Cortex of kidney (tissue), 1 donor: ENCODE measurements around the gene LRRC4.

Experiments
- DNase-seq: peaks from one replicate; lab custom pipeline; 2025; lab: John Stamatoyannopoulos, UW

The LRRC4 gene, protein sequence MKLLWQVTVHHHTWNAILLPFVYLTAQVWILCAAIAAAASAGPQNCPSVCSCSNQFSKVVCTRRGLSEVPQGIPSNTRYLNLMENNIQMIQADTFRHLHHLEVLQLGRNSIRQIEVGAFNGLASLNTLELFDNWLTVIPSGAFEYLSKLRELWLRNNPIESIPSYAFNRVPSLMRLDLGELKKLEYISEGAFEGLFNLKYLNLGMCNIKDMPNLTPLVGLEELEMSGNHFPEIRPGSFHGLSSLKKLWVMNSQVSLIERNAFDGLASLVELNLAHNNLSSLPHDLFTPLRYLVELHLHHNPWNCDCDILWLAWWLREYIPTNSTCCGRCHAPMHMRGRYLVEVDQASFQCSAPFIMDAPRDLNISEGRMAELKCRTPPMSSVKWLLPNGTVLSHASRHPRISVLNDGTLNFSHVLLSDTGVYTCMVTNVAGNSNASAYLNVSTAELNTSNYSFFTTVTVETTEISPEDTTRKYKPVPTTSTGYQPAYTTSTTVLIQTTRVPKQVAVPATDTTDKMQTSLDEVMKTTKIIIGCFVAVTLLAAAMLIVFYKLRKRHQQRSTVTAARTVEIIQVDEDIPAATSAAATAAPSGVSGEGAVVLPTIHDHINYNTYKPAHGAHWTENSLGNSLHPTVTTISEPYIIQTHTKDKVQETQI

DNA sequence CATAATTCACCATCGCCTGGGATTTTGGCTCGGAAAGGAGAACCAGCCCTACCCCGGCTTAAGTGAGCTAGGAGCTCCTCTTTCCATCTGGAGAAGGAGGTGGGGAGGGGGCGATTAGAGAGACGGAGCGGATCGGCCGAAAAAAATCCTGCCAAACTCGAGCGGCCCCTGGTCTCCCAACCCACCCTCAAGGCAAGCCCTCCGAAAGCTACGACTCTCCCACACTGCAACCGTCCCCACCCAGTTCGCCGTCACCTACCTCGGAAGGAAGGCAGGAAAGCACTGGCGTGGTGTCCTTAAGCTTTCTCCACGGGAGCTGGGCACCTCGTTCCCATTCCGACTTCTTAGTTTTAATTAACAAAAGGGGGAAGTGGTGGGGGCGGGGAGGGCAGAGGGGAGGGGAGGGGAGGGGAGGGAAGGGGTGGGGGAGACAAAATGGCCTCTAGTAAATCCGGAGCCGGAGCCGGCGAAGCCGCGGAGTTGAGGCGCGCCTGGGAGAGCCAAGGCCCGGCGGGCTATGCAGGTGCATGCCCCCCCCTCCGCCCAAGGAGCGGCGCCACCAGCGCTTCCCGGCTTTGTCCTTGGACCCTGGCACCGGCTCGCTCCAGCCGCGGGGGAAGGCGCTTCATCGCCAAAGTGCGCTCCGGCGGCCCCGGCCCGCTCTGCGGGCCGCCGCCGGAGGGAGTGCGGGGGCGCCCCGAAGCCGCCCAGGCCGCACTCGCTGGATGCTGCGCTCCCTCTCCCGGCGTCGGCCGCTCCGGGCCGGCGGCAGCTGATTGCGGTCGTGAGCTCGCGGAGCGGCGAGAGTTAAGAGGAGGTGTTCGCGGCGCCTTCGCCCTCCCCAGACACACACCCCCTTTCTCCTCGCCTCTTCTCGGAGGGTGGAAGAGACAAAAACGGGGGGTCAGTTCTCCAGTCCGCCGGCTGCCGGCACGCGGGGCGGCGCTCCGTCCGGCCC lies at the start of gene LRRC4:
TSS of gene LRRC4 (minus strand) at position 784 of the 958 bp plus-strand sequence. CDS start 797 bp downstream, outside the sequence.
- DNase-seq = peak; percentile 15

DNA sequence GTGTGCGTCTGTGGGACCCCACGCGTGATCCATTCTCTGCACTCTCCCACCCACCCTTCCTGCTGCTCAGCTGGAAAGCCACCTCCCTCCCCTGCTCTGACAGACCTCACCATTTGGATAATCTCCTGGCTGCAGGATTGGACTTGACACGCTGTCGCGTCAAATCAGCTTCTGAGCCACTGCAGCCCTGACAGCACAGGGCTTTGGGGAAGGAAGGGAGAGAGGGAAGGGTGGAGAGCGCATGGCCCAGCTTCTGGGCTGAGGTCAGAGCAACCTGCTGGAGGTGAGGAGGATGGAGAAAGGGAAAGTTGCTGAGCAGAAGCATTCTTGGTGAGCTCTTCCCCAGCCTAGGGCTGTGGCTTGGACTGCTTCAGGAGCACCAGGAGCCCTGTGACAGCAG lies 48.9 kb upstream of the LRRC4 start:
- no peak for DNase-seq

DNA sequence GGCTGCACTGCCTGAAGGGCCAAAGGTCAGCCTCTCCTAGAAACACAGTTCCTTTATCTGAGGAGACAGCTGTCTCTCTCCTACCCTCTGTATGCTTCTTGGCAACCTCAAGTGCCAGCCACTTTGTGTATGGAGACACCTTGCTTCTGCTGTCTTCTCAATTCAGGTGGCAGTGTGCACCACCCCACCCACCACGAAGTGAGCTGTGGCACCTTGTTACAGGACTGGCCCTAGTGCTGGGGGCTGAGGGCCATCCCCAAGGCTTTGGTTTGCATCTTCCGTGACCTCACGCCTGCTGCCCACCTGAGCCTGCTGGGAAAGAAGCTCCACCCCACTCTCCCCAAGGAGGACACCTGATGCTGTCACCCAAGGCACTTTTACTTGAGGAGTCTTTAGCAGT lies 47.1 kb upstream of the LRRC4 start:
- DNase-seq = no peak

DNA sequence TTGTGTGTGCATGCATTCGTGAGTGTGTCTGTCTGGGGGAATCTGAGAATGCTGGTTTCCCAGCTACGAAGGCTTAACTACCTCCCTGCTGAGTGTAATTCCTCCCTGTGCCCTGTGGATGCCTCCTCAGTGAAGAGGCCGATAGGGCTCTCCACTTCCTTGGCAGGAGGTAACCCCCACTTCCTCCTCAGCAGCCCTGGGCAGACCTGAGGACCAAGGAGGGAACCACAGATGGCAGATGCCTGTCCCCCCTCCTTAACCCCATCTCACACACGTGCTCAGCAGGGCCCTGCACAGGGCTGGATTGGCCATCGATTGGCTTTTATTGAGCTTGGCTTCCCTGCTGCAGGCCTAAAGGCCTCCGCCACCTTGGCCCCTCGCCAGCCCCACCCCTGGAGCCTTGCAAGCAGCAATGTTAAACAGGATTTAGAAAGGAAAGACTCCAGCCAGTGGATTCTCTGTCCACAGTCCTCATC lies 45.6 kb upstream of the LRRC4 start:
- DNase-seq = no peak

DNA sequence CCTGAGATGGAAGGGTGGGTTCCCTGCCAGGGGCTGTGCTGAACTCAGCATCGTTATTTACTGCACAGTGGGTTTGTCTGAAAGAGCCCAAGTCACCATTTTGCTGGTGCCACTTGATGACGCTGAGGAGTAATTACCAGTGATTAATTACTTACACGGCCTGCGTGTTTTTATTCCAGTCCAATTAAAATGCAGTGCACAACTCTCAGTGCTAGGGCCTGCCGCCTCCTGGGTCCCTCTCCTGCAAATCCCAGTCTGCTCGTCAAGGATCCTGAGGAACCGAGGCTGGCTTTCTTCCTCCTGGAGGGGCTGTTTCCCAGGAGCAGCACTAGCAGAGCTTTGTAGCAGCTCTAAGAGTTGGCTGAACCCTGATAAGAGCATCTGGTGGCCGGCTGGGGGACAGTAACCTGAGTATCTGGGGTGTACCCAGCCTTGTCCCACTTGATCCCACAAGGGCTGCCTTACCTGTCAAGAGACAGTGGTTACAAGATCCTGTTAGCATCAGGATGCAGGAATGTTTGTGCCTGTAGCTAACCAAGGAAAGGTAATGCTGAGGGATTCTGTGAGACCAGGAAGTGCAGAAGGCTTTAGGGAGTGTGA lies 45.1 kb upstream of the LRRC4 start:
- no peak for DNase-seq

DNA sequence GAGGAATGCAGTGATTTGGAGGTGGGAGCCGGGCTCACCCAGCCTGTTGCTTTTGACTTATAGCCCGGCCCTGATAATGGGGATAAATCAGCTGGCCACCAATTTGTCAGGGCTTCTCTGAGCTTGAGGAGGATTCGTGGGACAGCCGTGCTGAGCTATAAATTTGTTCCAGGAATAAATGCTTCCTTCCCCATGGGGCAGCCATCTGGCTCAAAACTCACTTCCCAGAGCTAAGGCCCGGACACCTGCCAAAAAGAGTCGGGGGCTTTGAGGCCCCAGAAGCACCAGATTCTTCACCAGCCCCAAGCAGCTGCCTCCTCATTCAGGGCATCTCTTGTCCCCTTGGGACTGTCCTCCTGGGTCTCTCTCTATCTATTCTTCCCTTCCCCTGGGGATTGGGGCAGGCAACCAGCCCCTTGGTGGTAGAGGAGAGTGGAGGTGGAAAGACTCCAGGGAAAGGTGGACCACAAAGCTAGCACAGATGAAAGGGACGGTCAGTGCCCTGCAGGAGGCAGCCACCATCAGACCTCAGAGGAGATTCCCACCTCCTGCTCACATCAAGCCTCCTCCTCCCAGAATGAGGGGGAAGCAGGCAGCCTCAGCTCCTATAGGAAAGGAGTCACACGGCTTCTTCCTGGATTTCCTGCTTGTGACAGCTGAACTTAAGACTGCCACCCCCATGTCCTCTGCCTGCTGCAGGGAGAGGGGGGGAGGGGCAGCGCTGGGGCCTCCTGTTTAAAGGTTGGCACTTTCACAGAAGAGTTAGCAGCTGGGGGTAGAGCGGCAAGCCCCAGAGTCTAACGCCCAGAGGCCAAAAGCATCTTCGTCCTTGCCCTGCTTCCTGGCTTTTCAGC lies 44.2 kb upstream of the LRRC4 start:
- DNase-seq = no peak

DNA sequence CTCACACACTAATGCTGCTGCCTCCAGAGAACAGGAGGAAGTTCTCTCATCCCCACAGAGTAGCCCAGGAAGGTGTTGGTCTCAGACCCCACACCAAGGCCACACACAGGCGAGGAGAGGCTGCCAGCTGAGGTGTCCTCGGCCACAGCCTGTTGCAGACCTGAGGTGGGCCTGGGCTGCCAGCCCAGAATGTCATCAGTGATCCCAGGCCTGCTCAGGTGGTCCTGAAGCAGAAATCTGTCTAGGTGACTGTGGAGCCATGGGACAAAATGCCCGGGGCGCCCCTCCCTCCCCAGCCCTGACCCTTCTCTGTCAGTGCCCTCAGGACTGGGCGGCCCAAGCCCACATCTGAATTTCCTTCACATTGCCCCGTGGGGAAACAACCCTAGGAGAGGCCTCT lies 43.5 kb upstream of the LRRC4 start:
- no peak for DNase-seq

DNA sequence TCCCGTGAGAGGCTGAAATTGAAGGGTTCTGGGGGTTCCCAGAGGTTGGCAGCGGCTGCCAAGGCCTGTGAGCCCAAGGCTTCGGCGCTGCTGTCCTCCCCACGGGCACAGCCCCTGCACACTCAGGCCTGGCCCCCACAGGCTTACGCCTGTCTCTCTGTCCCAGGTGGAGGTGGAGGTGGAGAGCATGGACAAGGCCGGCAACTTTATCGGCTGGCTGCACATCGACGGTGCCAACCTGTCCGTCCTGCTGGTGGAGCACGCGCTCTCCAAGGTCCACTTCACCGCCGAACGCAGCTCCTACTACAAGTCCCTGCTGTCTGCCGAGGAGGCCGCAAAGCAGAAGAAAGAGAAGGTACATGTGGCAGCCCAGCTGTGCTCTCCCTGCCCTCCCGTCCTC lies 43.1 kb upstream of the LRRC4 start:
- DNase-seq = no peak

DNA sequence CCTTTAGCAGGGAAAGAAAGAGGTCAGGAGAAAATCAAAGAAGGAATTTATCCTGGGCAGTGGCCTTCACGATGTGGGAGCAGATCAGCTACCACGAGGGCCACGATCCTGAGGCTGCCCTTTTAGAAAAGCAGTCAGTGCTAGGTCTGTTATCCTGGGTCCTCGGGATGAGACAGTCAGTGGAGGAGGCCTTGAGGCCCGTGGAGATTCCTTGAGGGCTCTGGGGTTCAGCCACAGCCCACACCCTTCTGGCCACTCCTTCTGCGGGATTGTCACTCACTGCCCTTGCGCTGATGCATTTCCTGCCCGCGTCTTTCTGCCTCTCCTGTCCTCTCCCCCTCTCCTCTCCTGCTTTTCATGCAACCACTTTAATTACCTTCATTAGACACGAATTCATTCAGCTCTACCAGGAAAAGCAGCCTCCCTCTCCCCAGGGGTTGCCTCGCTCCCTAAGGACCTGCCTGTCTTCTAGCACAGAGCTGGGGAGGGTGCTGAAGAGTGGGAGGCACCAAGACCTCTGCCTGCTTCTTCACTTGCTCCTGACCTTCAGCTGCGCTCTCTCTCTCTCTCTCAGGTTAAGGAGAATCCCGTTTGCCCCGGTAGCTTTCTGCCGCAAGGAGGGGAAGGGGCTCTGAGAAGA lies 42.6 kb upstream of the LRRC4 start:
- DNase-seq = no peak

DNA sequence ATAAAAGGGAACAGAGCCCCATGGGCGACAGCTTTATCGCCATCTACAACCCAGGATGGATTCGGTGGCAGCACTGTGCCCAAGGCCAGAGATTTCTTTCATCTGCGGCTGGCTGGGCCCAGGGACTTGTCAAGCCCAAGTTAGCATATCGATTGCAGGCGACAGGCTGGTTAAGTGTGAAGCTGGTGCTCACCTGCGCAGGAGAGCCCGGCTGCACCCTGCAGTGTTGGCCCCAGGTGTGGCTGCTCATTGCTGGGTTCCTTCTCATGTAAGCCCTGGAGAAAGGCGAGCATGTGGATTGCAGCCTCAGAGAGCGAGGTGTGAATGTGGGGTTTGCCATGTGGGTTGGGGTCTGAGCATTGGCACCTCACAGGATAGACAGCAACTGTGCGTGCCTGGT lies 40.6 kb upstream of the LRRC4 start:
- no peak for DNase-seq

DNA sequence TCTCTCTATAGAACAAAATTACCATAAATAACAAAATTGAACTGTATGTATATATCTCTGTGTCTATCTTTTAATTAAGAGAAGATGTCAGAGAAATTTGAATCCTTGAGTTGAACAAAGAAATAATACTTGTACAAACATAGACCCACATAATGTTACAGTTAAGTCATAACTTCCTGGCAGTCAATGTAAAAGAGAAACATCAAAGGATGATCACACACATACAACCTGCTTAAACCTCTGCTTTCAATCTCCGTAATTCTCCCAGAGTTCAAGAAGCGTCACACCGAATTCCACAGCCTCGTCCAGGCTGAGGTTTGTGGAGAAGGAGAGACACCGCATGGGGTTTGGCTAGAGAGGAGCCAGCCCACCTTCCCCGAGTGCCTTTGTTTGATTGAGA lies 40.1 kb upstream of the LRRC4 start:
- DNase-seq = no peak

DNA sequence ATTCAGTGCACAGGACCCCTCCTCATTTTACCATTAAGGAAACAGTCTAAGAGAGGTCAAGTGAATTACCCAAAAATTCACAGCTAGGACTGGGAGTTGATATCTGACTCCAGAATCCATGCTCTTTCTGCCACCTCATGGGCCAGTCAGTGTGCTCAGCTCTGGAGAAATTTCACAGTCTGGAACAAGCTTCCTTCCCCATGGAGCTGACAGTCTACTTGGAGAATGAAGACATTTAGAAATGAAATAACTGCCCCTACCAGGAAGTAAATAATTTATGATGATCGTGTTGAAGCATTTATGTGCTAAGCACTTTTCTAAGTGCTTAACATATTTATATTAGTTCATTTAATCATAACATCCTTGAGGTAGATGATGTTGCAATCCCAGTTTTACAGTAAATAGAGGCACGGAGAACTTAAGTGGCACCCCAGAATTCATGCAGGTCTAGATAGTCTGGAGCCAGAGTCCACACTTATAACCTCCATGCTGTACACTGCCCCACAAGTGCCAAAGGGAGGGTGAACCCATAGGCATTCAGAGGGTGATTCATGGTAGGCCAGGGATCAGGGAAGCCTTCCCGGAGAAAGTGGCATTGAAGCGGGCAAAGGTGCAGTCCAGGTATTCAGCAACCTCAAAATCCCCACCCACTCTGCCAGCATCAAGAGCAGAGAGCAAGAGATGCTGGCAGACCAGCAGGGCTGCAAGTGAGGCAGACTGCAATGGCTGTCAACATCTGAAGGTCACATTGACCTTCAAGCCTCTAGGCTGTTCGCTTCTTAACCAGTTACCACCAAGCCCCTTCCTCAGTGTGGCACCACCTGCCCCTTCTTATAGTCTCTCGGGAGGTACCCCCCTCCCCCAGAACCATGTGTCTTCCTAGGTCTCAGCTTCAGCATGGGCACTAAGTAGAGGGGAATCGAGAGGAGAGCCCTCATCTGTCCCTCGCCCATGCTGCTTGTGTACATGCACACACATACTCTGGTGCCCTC lies 38.4 kb upstream of the LRRC4 start:
- no peak for DNase-seq

DNA sequence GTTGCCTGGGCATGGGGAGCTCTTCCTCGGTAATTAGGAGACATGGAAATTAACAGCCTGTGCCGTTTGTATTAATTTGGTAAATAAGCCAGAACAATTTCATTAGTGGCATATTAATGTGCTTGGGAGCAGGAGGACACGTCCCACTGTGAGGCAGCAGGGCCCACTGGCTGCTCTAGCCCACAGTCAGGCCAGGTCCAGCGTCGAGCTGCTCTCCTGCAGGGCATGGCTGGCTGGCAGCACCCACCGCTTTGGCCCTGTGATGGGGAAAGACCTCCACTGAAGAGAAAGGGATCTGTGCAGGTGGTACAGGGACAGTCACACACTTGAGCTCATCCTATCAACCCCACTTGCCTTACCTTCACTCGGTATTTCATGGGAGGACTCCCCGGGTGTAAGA lies 37.5 kb upstream of the LRRC4 start:
- no peak for DNase-seq

DNA sequence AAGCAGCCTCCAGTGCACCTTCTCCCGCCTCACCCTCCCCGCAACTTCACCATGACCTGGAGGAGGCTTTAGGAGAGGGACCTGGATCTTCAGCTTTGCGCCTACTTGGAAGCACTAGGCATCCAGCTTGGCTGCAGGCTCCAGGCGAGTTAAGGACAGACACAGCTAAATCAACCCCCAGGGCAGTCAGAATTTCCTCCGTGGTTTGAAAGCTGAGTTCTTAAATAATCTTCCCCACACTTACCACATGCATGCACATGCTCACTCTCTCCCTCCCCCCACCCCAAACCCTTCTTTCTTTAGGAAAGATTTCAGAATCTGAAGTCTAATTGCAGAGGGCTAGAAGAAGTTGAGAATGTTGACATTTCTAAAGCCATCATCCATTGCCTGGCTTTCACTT lies 36.7 kb upstream of the LRRC4 start:
- no peak for DNase-seq

DNA sequence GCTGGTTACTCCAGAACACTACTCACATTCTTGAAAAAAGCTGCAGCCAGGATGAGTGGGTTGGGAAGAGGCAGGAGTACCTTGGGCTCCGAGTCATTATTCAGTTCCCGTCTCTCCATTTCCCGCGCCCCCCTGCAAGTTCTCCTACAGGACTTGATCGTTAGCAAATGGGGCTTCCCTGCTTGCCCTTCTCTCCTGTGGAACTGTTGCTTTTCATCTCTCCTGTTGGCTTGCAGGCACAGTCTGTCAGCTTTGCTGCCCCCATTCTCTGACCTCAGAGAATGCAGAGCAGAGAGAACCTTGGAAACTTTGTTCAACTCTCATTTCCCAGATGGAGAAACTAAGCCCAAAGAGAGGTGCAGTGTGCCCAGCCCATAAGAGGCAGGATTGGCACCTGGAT lies 35.6 kb upstream of the LRRC4 start:
- DNase-seq = no peak

DNA sequence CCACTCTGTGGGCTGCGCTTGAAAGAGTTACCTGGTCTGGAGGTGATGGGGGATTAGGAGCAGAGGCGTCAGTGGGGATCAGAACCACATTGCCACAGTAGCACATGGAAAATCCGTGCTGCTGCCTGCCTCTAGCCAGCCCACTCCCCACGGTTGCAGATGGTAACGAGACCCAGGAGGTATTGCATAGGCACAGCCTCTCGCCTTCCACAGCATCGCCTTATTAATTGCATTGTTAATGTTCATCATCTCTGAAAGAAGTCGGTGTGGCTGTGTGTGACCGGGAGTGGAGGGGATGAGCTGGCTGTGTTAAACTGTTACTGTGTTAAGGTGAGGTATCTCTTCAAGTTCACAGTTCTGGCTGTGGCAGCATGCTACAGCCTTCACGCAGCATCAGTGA lies 35.2 kb upstream of the LRRC4 start:
- no peak for DNase-seq

DNA sequence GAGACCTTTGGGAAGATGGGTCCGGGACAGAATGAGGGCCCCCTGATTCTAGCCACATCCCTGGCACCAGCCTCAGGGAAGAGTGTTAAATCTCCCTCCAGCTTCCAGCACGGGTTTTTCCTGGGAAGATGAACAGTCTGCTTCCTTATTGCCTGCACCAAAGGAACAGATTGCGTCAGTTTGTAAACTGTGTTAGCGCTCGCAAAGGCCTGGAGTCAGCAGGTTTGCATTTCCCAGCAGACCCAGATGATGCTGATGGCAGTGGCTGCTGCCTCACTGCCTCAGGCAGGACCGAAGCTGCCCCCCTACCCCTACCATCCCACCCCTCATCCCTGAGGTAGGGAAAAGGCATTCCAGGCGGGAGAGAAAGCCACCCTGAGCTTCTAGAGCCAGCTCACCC lies 34.6 kb upstream of the LRRC4 start:
- no peak for DNase-seq

DNA sequence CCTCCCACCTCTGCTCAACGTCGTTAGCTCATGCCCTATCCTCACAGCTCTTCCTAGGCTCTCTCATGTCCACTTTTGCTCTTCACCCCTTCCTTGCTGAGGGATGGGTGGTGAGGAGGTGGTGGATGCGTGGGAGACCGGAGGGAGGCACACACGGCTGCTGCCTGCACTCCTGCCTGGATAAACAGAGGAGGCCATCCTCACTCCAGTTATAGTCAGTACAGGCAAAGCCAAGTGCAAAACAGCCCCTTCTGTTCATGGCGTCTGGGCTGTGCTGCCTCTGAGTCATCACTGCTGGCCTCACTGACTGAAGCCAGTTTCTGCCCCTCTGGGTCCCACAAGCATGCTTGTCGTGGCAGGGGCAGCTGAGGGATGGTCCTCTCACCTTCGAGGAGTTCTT lies 31.9 kb upstream of the LRRC4 start:
- DNase-seq = no peak

DNA sequence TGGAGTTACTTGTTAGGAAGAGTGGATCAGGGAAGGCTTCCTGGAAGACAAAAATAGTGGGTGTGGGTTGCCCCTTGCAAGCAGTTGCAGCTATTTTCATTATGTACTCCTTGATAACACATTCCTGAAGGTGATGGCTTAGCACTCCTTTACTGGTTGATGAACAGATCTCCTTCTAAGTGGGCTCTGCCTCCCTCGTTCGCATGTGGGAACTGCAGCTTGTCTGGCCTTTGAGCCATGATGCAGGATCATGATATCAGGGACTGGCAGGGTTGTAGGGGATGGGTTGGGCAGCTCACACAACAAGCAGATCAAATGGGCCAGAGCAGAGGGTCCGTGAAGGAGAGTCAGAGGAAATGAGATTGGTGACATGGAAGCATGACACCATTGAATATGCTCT lies 28.8 kb upstream of the LRRC4 start:
- DNase-seq = no peak
